GM23248 (cell line): ENCODE results near the gene DPY30. TPM values are rescaled to one million over a fixed set of nuclear protein-coding genes. Genes with fewer than 3 reads are reported as not detected.

ENCODE experiments used
- DNase-seq: peaks from one replicate; pipeline ENCODE4 v3.0.0-alpha.2; 2015
- H2AFZ ChIP-seq: fragments of 200-600 bp; sonication (generic); 2 replicates; pipeline ENCODE4 v1.6.1; 2016; ENCODE audit warnings: antibody characterized with exemption
- H3F3A ChIP-seq: fragments of 200-600 bp; sonication (generic); 2 replicates; pipeline ENCODE4 v1.6.1; 2016; ENCODE audit warnings: mild to moderate bottlenecking, antibody characterized with exemption, mixed run types; ENCODE audit not compliant: insufficient read depth
- H3K27ac ChIP-seq: fragments of 200-600 bp; sonication (generic); 2 replicates; pipeline ENCODE4 v1.5.1; 2016; ENCODE audit warnings: mild to moderate bottlenecking
- H3K27me3 ChIP-seq: fragments of 200-600 bp; sonication (generic); replicated peaks from 2 replicates; pipeline ENCODE4 v1.6.1; 2016; ENCODE audit warnings: mild to moderate bottlenecking; ENCODE audit not compliant: insufficient read depth
- H3K36me3 ChIP-seq: fragments of 200-600 bp; sonication (generic); 2 replicates; pipeline ENCODE4 v1.6.1; 2016; ENCODE audit warnings: low read depth, mild to moderate bottlenecking
- H3K4me1 ChIP-seq: fragments of 200-600 bp; sonication (generic); 2 replicates; pipeline ENCODE4 v1.6.1; 2016; ENCODE audit warnings: mild to moderate bottlenecking; ENCODE audit not compliant: insufficient read depth
- H3K4me2 ChIP-seq: fragments of 200-600 bp; sonication (generic); one replicate; pipeline ENCODE4 v1.6.1; 2016; ENCODE audit warnings: mild to moderate bottlenecking; ENCODE audit not compliant: unreplicated experiment
- H3K4me3 ChIP-seq: fragments of 200-600 bp; sonication (generic); 2 replicates; pipeline ENCODE4 v1.5.1; 2016; ENCODE audit warnings: mild to moderate bottlenecking
- H3K79me2 ChIP-seq: fragments of 200-600 bp; sonication (generic); 2 replicates; pipeline ENCODE4 v1.6.1; 2016; ENCODE audit warnings: mild to moderate bottlenecking; ENCODE audit not compliant: insufficient read depth
- H3K9ac ChIP-seq: fragments of 200-600 bp; sonication (generic); 2 replicates; pipeline ENCODE4 v1.6.1; 2016; ENCODE audit warnings: mild to moderate bottlenecking
- H3K9me2 ChIP-seq: fragments of 200-600 bp; sonication (generic); 2 replicates; pipeline ENCODE4 v1.6.1; 2016; ENCODE audit warnings: mixed run types, mild to moderate bottlenecking, moderate library complexity; ENCODE audit not compliant: insufficient read depth
- H3K9me3 ChIP-seq: fragments of 200-600 bp; sonication (generic); one replicate; pipeline ENCODE4 v1.6.1; 2017; ENCODE audit warnings: low read depth
- H4K20me1 ChIP-seq: fragments of 200-600 bp; sonication (generic); 2 replicates; pipeline ENCODE4 v1.6.0; 2016; ENCODE audit not compliant: insufficient read depth
- EZH2 ChIP-seq: fragments of 200-600 bp; sonication (generic); IDR thresholded peaks from 2 replicates; pipeline ENCODE4 v1.6.1; 2018; ENCODE audit warnings: antibody characterized with exemption, mild to moderate bottlenecking; ENCODE audit not compliant: insufficient read depth, poor library complexity, severe bottlenecking
- EZH2phosphoT487 ChIP-seq: fragments of 200-600 bp; sonication (generic); IDR thresholded peaks from 2 replicates; pipeline ENCODE4 v1.6.1; 2018; ENCODE audit warnings: antibody characterized with exemption, moderate library complexity, mild to moderate bottlenecking, low read depth; ENCODE audit not compliant: insufficient read depth
- WGBS, 2 experiments: methylation state at CpG; one replicate each; pipeline ENCODE4 v1.1.6; 2015 to 2017; ENCODE audit warnings: low lambda C conversion rate in 2 of 2, low coverage in 1 of 2; ENCODE audit errors: missing lambda C conversion rate in 2 of 2; 5-methylcytosine and 5-hydroxymethylcytosine counted together
- in situ Hi-C: fragments of 300-500 bp; cut with MboI; formaldehyde crosslinking; loops from 2 replicates; pipeline ENCODE4 v1.15.0; 2020
- polyA plus RNA-seq: library from polyadenylated mRNA; unstranded; fragments of >200 nt; fragmentation: Nextera tagmentation; extraction: Ambion mirVana; gene quantifications from 2 replicates; pipeline ENCODE4 v1.2.1, GENCODE V29; 2016
- total RNA-seq: library from RNA; depleted of rRNA; stranded (reverse); fragments of >200 nt; shearing (Covaris generic); gene quantifications from 2 replicates; pipeline ENCODE4 v1.2.3, GENCODE V29; 2014; rRNA removed

The DPY30 gene
- total and polyA plus RNA-seq, 2 experiments from 2014 or later, result 65.6 to 159 TPM

DNA sequence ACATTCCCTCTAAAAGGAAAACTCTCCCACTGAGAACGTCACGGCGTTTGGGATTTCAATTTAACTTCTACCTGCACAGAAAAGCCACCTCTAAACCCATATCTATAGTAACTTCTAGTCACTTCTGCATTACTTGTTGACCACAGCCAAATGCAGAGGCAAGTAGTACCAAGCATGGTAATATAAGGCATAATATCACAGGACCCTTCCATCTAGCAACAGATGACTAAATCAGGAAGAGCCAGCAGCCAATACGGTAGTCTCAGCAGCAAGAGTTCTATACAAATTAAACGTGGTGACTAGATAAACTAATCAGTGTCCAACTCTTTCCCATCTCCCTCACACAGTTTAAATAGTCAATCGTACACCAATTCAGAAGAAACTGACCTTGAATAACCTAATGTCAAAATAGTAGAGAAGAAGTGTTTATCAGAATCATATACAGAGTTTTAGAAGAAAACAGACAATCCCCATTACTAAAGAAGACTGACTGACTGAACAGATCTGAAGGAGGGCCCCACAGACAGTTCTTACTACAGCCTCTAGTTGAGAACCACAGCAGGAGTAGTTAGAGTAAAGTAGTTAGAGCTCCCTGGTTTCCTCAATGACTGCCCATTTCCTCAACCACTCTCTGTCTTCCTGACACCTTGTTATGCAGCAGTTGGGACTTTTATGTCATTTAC lies 58.8 kb downstream of the DPY30 start:
- no peaks in the 10 kb centered on the region for H3K9me3 ChIP-seq
- H3F3A ChIP-seq, result peaks cover 8% of the 10 kb centered on the region
- H3K27ac ChIP-seq, result no peak overlapping the region
- no peak overlapping the region for H3K4me2 ChIP-seq
- no peaks in the 10 kb centered on the region for H3K27me3 ChIP-seq
- peaks cover 100% of the 10 kb centered on the region for H3K79me2 ChIP-seq
- no peaks in the 10 kb centered on the region for H3K9me2 ChIP-seq
- peaks cover 17% of the 10 kb centered on the region; the same call in 1 of the 2 replicates for H4K20me1 ChIP-seq
- peaks cover 8% of the 10 kb centered on the region for H3K4me1 ChIP-seq
- WGBS, 2 experiments, result 74% methylated on average over 6 of the region's 6 CpGs
- no peak overlapping the region for H3K4me3 ChIP-seq
- DNase-seq, result peak; percentile 35
- in situ Hi-C loops, result no loop called here
- TF ChIP-seq EZH2phosphoT487, result no peak
- TF ChIP-seq EZH2, result no peak
- no peak overlapping the region for H2AFZ ChIP-seq
- H3K9ac ChIP-seq, result no peak overlapping the region
- H3K36me3 ChIP-seq, result no peaks in the 10 kb centered on the region

DNA sequence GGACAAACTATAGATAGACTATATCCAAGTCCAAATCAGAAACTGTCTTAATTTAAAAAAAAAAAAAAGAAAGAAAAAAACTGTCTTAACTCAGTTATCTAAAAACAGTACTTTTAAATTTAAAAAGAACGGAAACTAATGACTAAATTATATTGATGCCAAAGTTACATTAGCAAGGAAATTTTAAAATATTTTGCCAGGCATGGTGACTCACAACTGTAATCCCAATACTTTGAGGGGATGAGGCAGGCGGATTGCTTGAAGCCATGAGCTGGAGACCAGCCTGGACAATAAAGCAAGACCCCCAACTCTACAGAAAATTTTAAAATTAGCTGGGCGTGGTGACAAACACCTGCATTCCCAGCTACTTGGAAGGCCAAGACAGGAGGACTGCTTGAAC lies 59.6 kb downstream of the DPY30 start:
- peaks cover 8% of the 10 kb centered on the region for H3K4me1 ChIP-seq
- H3K4me2 ChIP-seq, result peak overlapping the region; percentile 13
- WGBS, 2 experiments, result 45 to 47% methylated on average over 3 of the region's 3 CpGs
- peaks cover 8% of the 10 kb centered on the region for H3F3A ChIP-seq
- no peaks in the 10 kb centered on the region for H3K9me2 ChIP-seq
- no peak overlapping the region for H2AFZ ChIP-seq
- TF ChIP-seq EZH2phosphoT487 (no peak), EZH2 (no peak)
- no peak overlapping the region for H3K4me3 ChIP-seq
- H4K20me1 ChIP-seq, result peaks cover 12% of the 10 kb centered on the region; the same call in 1 of the 2 replicates
- no peak overlapping the region for H3K27ac ChIP-seq
- in situ Hi-C loops, result no loop called here
- peak; percentile 54 for DNase-seq
- H3K79me2 ChIP-seq, result peaks cover 100% of the 10 kb centered on the region
- no peaks in the 10 kb centered on the region for H3K36me3 ChIP-seq
- H3K9me3 ChIP-seq, result no peaks in the 10 kb centered on the region
- no peak overlapping the region for H3K9ac ChIP-seq
- H3K27me3 ChIP-seq, result no peaks in the 10 kb centered on the region

DNA sequence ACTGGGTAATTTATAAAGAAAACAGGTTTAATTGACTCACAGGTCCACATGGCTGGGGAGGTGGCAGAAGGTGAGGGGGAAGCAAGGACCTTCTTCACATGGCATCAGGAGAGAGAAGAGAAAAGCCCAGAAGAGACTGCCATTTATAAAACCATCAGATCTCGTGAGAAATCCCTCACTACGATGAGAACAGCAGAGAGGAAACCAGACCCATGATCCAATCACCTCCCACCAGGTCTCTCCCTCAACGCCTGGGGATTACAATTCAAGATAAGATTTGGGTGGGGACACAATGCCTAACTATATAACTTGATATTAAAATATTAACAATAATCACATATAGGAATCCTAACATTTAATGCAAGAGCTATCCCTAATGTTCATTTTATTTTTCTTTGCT lies 60.6 kb downstream of the DPY30 start:
- in situ Hi-C loops, result no loop called here

DNA sequence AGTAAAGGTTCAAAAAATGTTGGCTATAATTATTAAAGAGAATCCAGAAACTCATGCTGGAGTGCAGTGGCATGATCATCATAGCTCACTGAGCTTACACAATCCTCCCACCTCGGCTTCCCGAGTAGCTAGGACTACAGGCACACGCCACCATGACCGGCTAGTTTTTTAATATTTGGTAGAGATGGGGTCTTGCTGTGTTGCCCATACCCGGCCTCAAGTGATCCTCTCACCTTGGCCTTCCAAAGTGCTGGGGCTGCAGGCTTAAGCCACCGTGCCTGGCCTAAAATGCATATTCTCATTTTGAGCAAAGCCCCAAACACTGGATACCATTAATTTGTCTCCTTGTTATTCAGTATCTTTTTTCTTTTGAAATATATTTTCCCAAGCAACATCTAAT lies 61.2 kb downstream of the DPY30 start:
- WGBS, 2 experiments, result 97 to 100% methylated on average over 6 of the region's 6 CpGs
- no peak overlapping the region for H3K9ac ChIP-seq

More for the DNA sequence above, 60.6 kb downstream of the DPY30 start:
- H2AFZ ChIP-seq, result no peak overlapping the region
- H3K9ac ChIP-seq, result no peak overlapping the region
- WGBS, 2 experiments, result 96 to 98% methylated on average over 3 of the region's 3 CpGs
- no peaks in the 10 kb centered on the region for H3K36me3 ChIP-seq
- no peak for TF ChIP-seq EZH2phosphoT487
- TF ChIP-seq EZH2, result no peak
- H3K9me2 ChIP-seq, result no peaks in the 10 kb centered on the region
- H3F3A ChIP-seq, result peaks cover 8% of the 10 kb centered on the region
- peaks cover 12% of the 10 kb centered on the region; the same call in 1 of the 2 replicates for H4K20me1 ChIP-seq
- H3K79me2 ChIP-seq, result peaks cover 100% of the 10 kb centered on the region
- no peak for DNase-seq
- H3K4me2 ChIP-seq, result no peak overlapping the region
- no peaks in the 10 kb centered on the region for H3K27me3 ChIP-seq
- peaks cover 8% of the 10 kb centered on the region for H3K4me1 ChIP-seq
- H3K27ac ChIP-seq, result no peak overlapping the region
- no peaks in the 10 kb centered on the region for H3K9me3 ChIP-seq
- no peak overlapping the region for H3K4me3 ChIP-seq

More for the DNA sequence above, 61.2 kb downstream of the DPY30 start:
- TF ChIP-seq EZH2phosphoT487 (no peak), EZH2 (no peak)
- Histone ChIP-seq H3K79me2 (peaks cover 100% of the 10 kb centered on the region), H3K4me3 (no peak overlapping the region), H3K9me2 (no peaks in the 10 kb centered on the region), H3K27ac (no peak overlapping the region), H3F3A (peaks cover 8% of the 10 kb centered on the region), H2AFZ (no peak overlapping the region), H4K20me1 (peaks cover 12% of the 10 kb centered on the region; the same call in 1 of the 2 replicates), H3K36me3 (no peaks in the 10 kb centered on the region), H3K4me1 (peaks cover 8% of the 10 kb centered on the region), H3K4me2 (no peak overlapping the region), H3K27me3 (no peaks in the 10 kb centered on the region), H3K9me3 (no peaks in the 10 kb centered on the region)
- DNase-seq, result no peak
- in situ Hi-C loops, result no loop called here

Other genes with a start within 250 kb of the DPY30 start
- 29.8 and 46.3 TPM in 2 replicates for gene MEMO1, start 28.8 kb downstream of the DPY30 start, total RNA-seq
- 36.2 and 43.7 TPM in 2 replicates for gene MEMO1, start 28.8 kb downstream of the DPY30 start, polyA plus RNA-seq
- 17.1 and 30.0 TPM in 2 replicates for gene SPAST, start 23.8 kb upstream of the DPY30 start, total RNA-seq
- gene SPAST, start 23.8 kb upstream of the DPY30 start, polyA plus RNA-seq, result 5.5 and 6.6 TPM in 2 replicates
- gene SLC30A6, start 126.1 kb upstream of the DPY30 start, total RNA-seq, result 32.8 and 33.0 TPM in 2 replicates
- 16.2 and 18.6 TPM in 2 replicates for gene SLC30A6, start 126.1 kb upstream of the DPY30 start, polyA plus RNA-seq
- gene NLRC4, start 225.1 kb upstream of the DPY30 start, total RNA-seq, result not detected in 2 replicates
- 0.09 and 0.18 TPM in 2 replicates for gene NLRC4, start 225.1 kb upstream of the DPY30 start, polyA plus RNA-seq
- 55.6 and 60.3 TPM in 2 replicates for gene YIPF4, start 238.1 kb upstream of the DPY30 start, total RNA-seq
- gene YIPF4, start 238.1 kb upstream of the DPY30 start, polyA plus RNA-seq, result 94.4 and 94.7 TPM in 2 replicates